PC-9 (cell line): ENCODE results near the gene PIAS1. TPM values are rescaled to one million over a fixed set of nuclear protein-coding genes. Genes with fewer than 3 reads are reported as not detected.

Experiments
- BruUV-seq: library from RNA; stranded (reverse); fragments of 400-500 nt; replicated peaks from 2 replicates; lab custom pipeline; 2021; lab: Mats Ljungman, UMichigan
- CTCF ChIA-PET: fragments of 300-600 bp; sonication (Branson Sonifier 250); formaldehyde crosslinking; loops from one replicate; lab custom pipeline; 2022; ENCODE audit warnings: antibody characterized with exemption; lab: Charles Lee
- POLR2A ChIA-PET: fragments of 300-600 bp; sonication (Branson Sonifier 250); formaldehyde crosslinking; loops from one replicate; lab custom pipeline; 2022; ENCODE audit warnings: antibody characterized with exemption; ENCODE audit not compliant: unreplicated experiment; lab: Charles Lee
- DNase-seq, 2 experiments: peaks; one replicate each; pipeline versions ENCODE4 v3.0.0 to v3.0.0-alpha.2; 2015 to 2022; ENCODE audit warnings: mixed read lengths in 1 of 2
- H2AFZ ChIP-seq: fragments of 200-600 bp; sonication (generic); 2 replicates; pipeline ENCODE4 v1.8.1; 2017; ENCODE audit warnings: antibody characterized with exemption
- H3F3A ChIP-seq: fragments of 200-600 bp; sonication (generic); 2 replicates; pipeline ENCODE4 v1.8.1; 2017; ENCODE audit warnings: antibody characterized with exemption, mild to moderate bottlenecking, low read depth; ENCODE audit not compliant: insufficient read depth
- H3K27ac ChIP-seq: fragments of 200-600 bp; sonication (generic); 2 replicates; pipeline ENCODE4 v1.6.1; 2016; ENCODE audit warnings: mixed run types
- H3K27me3 ChIP-seq: fragments of 200-600 bp; sonication (generic); 2 replicates; pipeline ENCODE4 v1.6.1; 2016; ENCODE audit warnings: low read depth, mixed run types; ENCODE audit not compliant: insufficient read depth
- H3K36me3 ChIP-seq: fragments of 200-600 bp; sonication (generic); 2 replicates; pipeline ENCODE4 v1.6.1; 2016; ENCODE audit warnings: low read depth, mixed run types
- H3K4me1 ChIP-seq: fragments of 200-600 bp; sonication (generic); replicated peaks from 2 replicates; pipeline ENCODE4 v1.6.1; 2016; ENCODE audit warnings: mixed run types; ENCODE audit not compliant: insufficient read depth
- H3K4me2 ChIP-seq: fragments of 200-600 bp; sonication (generic); 2 replicates; pipeline ENCODE4 v1.6.1; 2017; ENCODE audit warnings: mixed run types
- H3K4me3 ChIP-seq: fragments of 200-600 bp; sonication (generic); 2 replicates; pipeline ENCODE4 v1.6.1; 2016; ENCODE audit warnings: mixed run types
- H3K79me2 ChIP-seq: fragments of 200-600 bp; sonication (generic); 2 replicates; pipeline ENCODE4 v1.6.1; 2017; ENCODE audit warnings: low read depth, mixed run types
- H3K9me2 ChIP-seq: fragments of 200-600 bp; sonication (generic); 2 replicates; pipeline ENCODE4 v1.8.1; 2017; ENCODE audit warnings: mild to moderate bottlenecking; ENCODE audit not compliant: insufficient read depth
- H3K9me3 ChIP-seq: fragments of 200-600 bp; sonication (generic); 2 replicates; pipeline ENCODE4 v1.8.1; 2016; ENCODE audit warnings: low read depth; ENCODE audit not compliant: insufficient read depth
- H4K20me1 ChIP-seq: fragments of 200-600 bp; sonication (generic); 2 replicates; pipeline ENCODE4 v1.8.1; 2017; ENCODE audit not compliant: insufficient read depth
- EZH2 ChIP-seq: fragments of 200-600 bp; sonication (generic); IDR thresholded peaks from 2 replicates; pipeline ENCODE4 v1.8.0; 2017; ENCODE audit warnings: antibody characterized with exemption, low read depth
- intact Hi-C: fragments of 100-400 bp; cut with micrococcal nuclease; formaldehyde crosslinking; loops from one replicate; pipeline ENCODE4 v1.10.0; 2022; ENCODE audit not compliant: unreplicated experiment
- total RNA-seq: library from RNA; stranded (reverse); gene quantifications from 2 replicates; pipeline ENCODE4 v1.2.3, GENCODE V29; 2021
- TF ChIP-seq, protein P1 (sequence below): fragments of 200-600 bp; sonication (generic); conservative IDR thresholded peaks from 2 replicates; pipeline ENCODE4 v1.6.1; 2017; ENCODE audit warnings: mixed run types, antibody characterized with exemption, mild to moderate bottlenecking, moderate library complexity

Gene PIAS1
- total RNA-seq, 1 experiment from 2014 or later: 42.5 TPM

- no peak overlapping the region for H3K27ac ChIP-seq
- H3K79me2 ChIP-seq: no peaks in the 10 kb centered on the region
- TF ChIP-seq EZH2: no peak
- TF ChIP-seq, protein P1, sequence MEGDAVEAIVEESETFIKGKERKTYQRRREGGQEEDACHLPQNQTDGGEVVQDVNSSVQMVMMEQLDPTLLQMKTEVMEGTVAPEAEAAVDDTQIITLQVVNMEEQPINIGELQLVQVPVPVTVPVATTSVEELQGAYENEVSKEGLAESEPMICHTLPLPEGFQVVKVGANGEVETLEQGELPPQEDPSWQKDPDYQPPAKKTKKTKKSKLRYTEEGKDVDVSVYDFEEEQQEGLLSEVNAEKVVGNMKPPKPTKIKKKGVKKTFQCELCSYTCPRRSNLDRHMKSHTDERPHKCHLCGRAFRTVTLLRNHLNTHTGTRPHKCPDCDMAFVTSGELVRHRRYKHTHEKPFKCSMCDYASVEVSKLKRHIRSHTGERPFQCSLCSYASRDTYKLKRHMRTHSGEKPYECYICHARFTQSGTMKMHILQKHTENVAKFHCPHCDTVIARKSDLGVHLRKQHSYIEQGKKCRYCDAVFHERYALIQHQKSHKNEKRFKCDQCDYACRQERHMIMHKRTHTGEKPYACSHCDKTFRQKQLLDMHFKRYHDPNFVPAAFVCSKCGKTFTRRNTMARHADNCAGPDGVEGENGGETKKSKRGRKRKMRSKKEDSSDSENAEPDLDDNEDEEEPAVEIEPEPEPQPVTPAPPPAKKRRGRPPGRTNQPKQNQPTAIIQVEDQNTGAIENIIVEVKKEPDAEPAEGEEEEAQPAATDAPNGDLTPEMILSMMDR: no peak
- no peaks in the 10 kb centered on the region for H3F3A ChIP-seq
- no peak overlapping the region for H2AFZ ChIP-seq
- no peak for DNase-seq
- no peaks in the 10 kb centered on the region for H3K9me2 ChIP-seq
- no peak overlapping the region for H3K4me2 ChIP-seq
- intact Hi-C loops: no loop called here
- H3K9me3 ChIP-seq: no peaks in the 10 kb centered on the region; the same call in 1 of the 2 replicates
- H3K4me3 ChIP-seq: no peak overlapping the region
- H4K20me1 ChIP-seq: no peaks in the 10 kb centered on the region
- H3K27me3 ChIP-seq: no peaks in the 10 kb centered on the region
- H3K36me3 ChIP-seq: no peaks in the 10 kb centered on the region
- no TSS peak for BruUV-seq
- CTCF ChIA-PET: interaction anchor here (0.6 kb wide), 1 partner anchor 742 kb away, joined by 3 read pairs; no protein-coding TSS in a partner anchor
- POLR2A ChIA-PET: no interaction called here
- no peaks in the 10 kb centered on the region for H3K4me1 ChIP-seq
Measured at GRCh38 chr15:68241088-68241935, 187.2 kb downstream of the PIAS1 start.

Other genes starting within 250 kb of the PIAS1 start
- gene SKOR1, start 228.8 kb upstream of the PIAS1 start, total RNA-seq: 0.13 and 0.40 TPM in 2 replicates
- gene RNU6-1, start 214.3 kb upstream of the PIAS1 start, total RNA-seq: not detected in 2 replicates
- gene CALML4, start 151.0 kb downstream of the PIAS1 start, total RNA-seq: 10.9 and 12.6 TPM in 2 replicates
- 38.5 and 48.7 TPM in 2 replicates for gene CLN6, start 175.4 kb downstream of the PIAS1 start, total RNA-seq
- 26.3 and 31.6 TPM in 2 replicates for gene FEM1B, start 223.4 kb downstream of the PIAS1 start, total RNA-seq